ENCODE measurements around the gene PTPRE.
A peak's percentile ranks its signal among the peaks of the same experiment; 100 is the strongest.

PTPRE gene, protein sequence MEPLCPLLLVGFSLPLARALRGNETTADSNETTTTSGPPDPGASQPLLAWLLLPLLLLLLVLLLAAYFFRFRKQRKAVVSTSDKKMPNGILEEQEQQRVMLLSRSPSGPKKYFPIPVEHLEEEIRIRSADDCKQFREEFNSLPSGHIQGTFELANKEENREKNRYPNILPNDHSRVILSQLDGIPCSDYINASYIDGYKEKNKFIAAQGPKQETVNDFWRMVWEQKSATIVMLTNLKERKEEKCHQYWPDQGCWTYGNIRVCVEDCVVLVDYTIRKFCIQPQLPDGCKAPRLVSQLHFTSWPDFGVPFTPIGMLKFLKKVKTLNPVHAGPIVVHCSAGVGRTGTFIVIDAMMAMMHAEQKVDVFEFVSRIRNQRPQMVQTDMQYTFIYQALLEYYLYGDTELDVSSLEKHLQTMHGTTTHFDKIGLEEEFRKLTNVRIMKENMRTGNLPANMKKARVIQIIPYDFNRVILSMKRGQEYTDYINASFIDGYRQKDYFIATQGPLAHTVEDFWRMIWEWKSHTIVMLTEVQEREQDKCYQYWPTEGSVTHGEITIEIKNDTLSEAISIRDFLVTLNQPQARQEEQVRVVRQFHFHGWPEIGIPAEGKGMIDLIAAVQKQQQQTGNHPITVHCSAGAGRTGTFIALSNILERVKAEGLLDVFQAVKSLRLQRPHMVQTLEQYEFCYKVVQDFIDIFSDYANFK

DNA sequence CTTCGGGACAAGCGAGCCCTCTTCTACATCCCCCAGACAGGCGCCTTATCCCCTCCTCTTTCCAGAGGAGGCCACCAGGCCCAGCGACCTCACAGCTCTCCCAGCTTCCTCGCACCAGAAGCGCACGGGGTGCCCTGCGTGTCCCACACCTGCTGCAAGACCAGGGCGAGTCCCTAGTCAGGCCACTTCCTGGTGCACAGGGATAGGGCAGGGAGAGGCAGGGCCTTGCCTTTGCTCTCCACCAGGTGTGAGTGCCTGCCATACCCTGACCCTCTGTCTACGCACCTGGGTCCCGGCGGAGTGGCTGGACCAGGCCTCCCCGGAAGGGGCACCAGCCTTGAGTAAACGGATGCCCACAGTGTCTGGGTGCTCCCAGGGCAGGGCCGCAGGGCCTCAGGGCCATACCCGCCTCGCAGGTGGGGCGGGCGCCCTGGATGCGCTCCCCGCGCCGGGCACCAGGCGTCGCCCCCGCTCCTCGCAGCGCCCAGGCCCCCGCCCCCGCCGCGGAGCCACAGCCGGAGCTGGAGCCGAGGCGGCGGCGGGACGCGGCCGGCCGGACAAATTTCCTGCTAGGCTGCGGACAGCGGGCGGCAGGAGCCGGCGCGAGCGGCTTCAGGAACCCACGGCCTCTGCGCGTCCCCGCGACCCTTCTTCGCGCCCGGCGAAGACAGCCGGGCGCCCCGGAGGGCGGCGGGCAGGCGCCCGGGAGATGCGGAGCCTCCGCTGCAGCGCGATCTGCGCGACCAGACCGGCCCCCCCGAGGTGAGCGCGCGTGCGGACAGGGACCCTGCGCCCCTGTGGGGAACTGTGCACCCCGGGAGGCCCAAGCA is at the start of gene PTPRE:
Gene PTPRE (plus strand): TSS at position 556 of the 830 bp plus-strand sequence. CDS start 133,779 bp downstream, outside the sequence.
- peak; percentile 43 for DNase-seq

DNA sequence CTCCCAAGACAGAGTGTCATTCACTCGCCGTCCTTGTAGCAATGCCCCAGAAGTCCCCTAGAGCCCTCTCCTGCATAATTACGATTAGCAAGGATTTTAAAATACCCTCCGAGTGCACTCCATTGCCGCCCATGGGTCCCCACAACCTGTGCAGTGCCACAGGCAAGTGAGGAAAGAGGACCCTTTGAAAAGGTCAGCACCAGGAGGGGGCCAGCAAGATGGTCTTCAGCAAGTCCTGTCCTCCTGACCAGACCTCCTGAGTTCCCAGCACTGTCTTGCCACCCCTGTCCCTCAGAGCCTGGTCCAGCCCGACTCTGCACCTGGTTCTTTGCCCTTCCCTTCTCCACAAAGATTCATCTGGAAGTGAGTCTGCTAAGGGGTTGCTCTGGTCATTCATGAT is 46.3 kb upstream of the PTPRE start:
- no peak for DNase-seq

DNA sequence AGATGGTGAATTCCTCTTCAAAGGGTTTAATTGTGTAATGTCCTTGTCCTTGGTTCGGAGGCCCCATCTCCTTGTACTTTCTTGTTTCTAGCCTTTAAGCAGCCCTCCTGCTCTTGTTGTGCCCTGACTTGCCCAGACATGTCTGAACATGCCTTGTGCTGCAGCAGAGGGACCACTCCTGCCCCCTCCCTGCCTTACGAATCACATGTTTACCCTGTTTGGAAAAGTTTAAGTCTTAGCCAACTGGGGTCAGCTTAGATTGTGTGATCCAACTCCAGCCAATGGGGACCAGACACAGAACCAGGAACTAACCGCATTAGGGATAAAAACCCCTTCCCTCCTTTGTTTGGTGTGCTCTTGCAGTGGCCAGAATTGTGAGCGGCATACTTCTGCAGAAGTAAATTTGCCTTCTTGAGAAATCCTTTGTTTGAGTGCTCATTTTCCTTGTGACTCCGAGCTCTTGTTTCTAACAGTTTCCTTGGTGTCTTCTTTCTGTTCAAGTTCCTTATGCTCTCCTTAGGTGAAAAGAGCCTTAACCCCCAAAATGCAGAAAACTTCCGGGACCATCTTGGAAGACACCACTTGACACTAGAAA is 43.6 kb upstream of the PTPRE start:
- no peak for DNase-seq

- DNase-seq: no peak
Observed at GRCh38 chr10:127866276-127867013, 40.5 kb upstream of the PTPRE start.

DNA sequence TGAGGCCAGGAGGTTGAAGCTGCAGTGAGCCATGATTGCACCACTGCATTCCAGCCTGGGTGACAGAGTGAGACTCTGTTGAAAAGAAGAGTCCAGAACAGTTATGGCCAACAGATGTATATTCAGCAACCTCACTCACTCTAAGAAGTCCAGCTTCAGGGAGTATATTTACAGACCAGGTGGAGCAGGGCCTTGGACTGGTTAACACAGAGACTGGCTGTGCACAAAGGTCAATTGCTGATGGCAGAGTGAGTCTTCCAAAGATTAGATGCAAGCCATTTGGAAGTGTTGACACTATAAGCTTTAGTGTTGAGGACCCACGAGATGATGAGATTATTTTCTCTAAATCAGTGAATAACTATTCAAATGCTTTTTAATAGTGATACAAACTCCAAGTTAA is 39.1 kb upstream of the PTPRE start:
- no peak for DNase-seq

GRCh38 chr10:127869329-127869728 is 37.6 kb upstream of the PTPRE start:
- no peak for DNase-seq

DNA sequence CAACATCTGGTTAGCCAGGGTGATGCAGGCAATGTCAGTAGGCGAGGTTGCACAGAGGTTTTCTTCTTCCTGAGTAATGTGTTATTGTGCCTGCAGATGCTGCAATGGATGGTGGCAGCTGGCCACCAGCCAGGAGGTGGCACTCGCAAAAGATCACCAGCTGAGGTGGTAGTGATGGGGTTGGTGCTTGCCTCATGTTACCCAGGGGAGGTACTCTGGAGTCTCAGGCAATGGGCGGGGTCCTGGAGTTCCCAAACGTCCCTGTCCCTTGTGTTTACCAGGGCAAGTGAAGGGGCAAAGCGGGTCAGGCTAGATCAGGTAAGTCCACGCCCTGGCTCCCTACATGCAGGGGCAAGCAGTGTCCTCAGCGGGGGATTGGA is 35.3 kb upstream of the PTPRE start:
- no peak for DNase-seq

DNA sequence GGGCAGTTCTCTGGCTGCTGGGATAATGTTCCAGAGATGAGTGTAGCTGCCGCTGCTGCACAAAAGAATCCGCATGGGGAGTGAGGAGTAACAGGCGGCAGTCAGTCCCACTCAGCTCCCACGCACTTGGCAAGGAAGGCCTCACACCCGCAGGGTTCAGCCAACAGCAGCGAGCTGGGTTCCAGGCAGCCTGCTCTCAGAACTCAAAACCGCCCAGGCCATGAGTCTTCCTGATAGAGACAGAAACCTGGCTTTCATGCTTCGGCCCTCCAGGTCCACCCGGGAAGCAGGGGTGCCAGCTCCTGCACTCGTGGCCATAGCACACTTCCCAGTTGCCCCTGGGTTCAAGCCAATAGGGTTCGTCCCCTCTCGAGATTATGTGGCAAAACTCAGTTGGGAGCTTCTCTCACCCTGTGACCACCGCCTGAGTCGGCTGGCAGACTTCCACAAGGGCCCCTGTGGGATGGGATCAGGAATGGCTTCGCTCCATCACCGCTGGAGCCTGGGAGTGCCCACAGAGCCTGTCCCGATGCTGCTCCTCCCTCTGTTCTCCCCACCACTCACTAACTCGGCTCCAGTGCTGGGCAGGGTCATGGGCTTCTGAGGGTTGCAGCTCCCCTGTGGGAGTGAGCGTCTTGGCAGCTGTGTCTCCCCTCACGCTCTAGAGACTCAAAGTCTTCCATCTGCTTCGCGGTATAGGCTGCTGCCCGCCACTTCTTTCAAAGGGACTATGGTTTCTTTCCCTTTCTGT is 34.7 kb upstream of the PTPRE start:
- DNase-seq: no peak

DNA sequence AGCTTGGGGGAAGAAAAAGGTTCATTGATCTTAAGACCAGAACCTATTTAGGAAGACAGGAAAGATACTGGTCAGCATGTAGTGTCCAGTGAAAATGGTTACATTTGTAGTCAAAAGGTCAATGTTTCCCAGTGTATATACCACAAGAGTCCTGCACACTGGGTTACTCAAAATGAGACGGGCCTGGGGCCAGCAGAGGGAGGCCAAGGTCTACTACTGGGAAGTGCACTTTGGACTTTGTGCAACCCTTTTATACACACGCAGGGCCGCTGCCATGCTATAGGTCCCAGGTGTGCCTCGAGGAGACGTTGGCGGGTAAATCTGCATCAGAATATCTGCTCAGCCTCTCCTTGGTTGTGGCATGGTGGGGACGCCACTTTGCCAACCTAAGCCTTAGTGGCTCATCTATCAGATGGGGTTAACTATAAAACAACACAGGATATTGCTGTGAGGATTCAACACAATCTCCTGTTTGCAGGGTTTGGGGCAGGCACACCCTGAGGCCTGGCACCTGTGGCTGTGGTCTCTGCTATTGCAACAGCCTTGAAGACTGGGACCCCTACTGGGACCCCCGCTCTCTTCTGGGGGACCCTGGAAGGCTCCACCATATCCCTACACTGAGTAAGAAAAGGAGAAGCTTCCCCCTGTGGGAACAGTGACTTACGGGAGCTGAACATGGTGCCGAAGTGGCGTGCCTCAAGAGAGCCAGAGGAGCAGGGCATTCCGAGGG is 33.9 kb upstream of the PTPRE start:
- DNase-seq: no peak

GRCh38 chr10:127873901-127874470 is 32.9 kb upstream of the PTPRE start:
- DNase-seq: no peak

- no peak for DNase-seq
Observed at GRCh38 chr10:127874671-127875448, 32.0 kb upstream of the PTPRE start.

DNA sequence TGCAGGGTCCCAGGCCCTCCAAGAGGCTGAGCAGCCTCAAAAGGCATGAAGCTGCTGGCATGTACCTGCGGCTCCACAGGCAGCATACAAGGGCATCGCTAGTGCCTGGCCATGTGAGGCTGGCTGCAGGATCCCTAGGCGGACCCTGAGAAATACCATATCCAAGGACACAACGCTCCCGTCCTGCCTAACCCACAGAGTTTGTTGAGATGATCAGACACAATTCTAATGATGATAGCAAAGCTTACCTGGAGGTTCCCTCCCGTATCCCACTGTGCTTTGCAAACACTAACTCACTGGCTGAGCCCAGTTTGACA is 31.5 kb upstream of the PTPRE start:
- no peak for DNase-seq

GRCh38 chr10:127875916-127876315 is 31.0 kb upstream of the PTPRE start:
- no peak for DNase-seq

GRCh38 chr10:127877116-127877515 is 29.8 kb upstream of the PTPRE start:
- no peak for DNase-seq

- DNase-seq: no peak
Observed at GRCh38 chr10:127877699-127878098, 29.2 kb upstream of the PTPRE start.

- DNase-seq: no peak
Observed at GRCh38 chr10:127878475-127879055, 28.3 kb upstream of the PTPRE start.

- no peak for DNase-seq
Observed at GRCh38 chr10:127880557-127880956, 26.3 kb upstream of the PTPRE start.

- DNase-seq: no peak
Observed at GRCh38 chr10:127881262-127881661, 25.6 kb upstream of the PTPRE start.

- DNase-seq: no peak
Observed at GRCh38 chr10:127882391-127882790, 24.5 kb upstream of the PTPRE start.
